Upper lobe of left lung (tissue), 6 donors: ENCODE data around the gene ACVRL1. TPM values are rescaled to one million over a fixed set of nuclear protein-coding genes. Genes with fewer than 3 reads are reported as not detected.

Source experiments
- ATAC-seq, 2 donors: fragments of 200-7000 bp; cut with Tn5 transposase; one replicate each; pipeline ENCODE4 v1.9.1; 2022; ENCODE audit warnings: mild to moderate bottlenecking in 2 of 2, moderate library complexity in 2 of 2; ENCODE audit not compliant: low FRiP score in 2 of 2
- DNase-seq, 2 donors: peaks; one replicate each; pipeline ENCODE4 v3.0.0-alpha.2; 2019 to 2020
- H3K27ac ChIP-seq, 4 donors: fragments of 200-600 bp; sonication (generic); one replicate each; pipeline ENCODE4 v1.5.1; 2016 to 2019
- H3K27me3 ChIP-seq, 4 donors: fragments of 200-600 bp; sonication (generic); one replicate each; pipeline ENCODE4 v1.5.1; 2017 to 2019
- H3K36me3 ChIP-seq, 4 donors: fragments of 200-600 bp; sonication (generic); one replicate each; pipeline ENCODE4 v1.5.1; 2016 to 2019
- H3K4me1 ChIP-seq, 4 donors: fragments of 200-600 bp; sonication (generic); one replicate each; pipeline ENCODE4 v1.5.1; 2018 to 2019
- H3K4me3 ChIP-seq, 4 donors: fragments of 200-600 bp; sonication (generic); one replicate each; pipeline ENCODE4 v1.5.1; 2017 to 2019; ENCODE audit warnings: mild to moderate bottlenecking in 2 of 4, moderate library complexity in 1 of 4
- H3K9me3 ChIP-seq, 4 donors: fragments of 200-600 bp; sonication (generic); one replicate each; pipeline ENCODE4 v1.5.1; 2018 to 2019
- EP300 ChIP-seq, 4 donors: sonication (generic); formaldehyde crosslinking; IDR thresholded peaks; one replicate each; pipeline ENCODE4 v1.5.1; 2017; ENCODE audit warnings: antibody characterized with exemption in 4 of 4, control low read depth in 2 of 4
- POLR2A ChIP-seq, 4 donors: fragments of 450-650 bp; IDR thresholded peaks; one replicate each; pipeline ENCODE4 v1.5.1; 2016 to 2017; ENCODE audit warnings: antibody characterized with exemption in 4 of 4, mild to moderate bottlenecking in 2 of 4
- POLR2AphosphoS5 ChIP-seq, 2 donors: sonication (generic); formaldehyde crosslinking; IDR thresholded peaks; one replicate each; pipeline ENCODE4 v1.5.1; 2017; ENCODE audit warnings: antibody characterized with exemption in 2 of 2
- WGBS, 2 donors: methylation state at CpG; one replicate each; pipeline ENCODE4 v1.1.5; 2017 to 2018; 5-methylcytosine and 5-hydroxymethylcytosine counted together
- total RNA-seq, 6 donors: library from RNA; depleted of rRNA in 4 of 6; stranded (reverse); fragments of >200 nt in 4 of 6; gene quantifications; one replicate each; pipeline versions ENCODE4 v1.1.0 to v1.2.1, GENCODE V29; 2016 to 2021
- TF ChIP-seq, protein P1 (sequence below), 6 experiments: fragments of 450-650 bp in 4 of 6; fragments of 200-600 bp in 2 of 6; sonication (generic) in 2 of 6; IDR thresholded peaks; one replicate each; pipeline ENCODE4 v1.5.1; 2016 to 2019; ENCODE audit warnings: antibody characterized with exemption in 6 of 6
- donor health status: DM: no; HTN: no; CAD: no; lungs with moderate emphysema.
- donor health status: DM: no; HTN: yes; CAD: no; lungs with severe emphysema.

The ACVRL1 gene
- total RNA-seq, 6 donors from 2014 or later, result 62.9 to 265 (median 180) TPM

DNA sequence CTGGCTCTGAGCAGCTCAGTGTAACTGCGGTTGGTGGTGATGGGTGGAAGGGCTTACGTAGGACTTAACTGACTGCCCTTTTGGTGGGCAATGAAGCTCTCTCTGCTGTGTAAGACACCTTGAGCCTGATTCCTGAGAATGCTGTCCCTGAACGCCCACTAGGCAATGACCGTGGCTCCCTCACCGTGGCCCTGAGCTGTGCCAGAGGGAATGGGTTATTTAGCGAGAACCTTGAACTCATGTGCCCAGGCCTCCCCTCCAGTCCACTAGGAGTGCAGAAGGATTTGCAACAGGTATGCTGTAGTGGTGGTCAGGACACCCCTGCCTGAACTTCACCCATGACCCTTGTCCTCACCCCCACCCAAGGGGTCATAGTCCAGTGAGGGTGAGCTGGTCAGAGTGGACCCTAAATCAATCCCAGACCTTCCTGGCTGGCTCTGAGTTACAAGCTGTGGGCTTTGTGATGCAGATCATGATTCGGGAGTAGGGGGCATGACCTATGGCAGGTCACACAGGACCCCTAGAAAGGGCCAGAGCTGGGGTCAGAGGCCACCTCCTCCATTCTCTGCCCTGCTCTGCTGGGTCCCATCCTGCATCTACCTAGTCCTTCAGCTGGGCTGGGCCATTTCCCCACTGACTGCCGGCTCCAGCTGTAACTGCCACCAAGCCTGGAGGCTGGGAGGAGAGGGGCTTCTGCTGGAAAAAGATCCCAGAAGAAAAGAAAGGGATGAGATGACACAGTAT is 33.9 kb upstream of the ACVRL1 start:
- Histone ChIP-seq H3K4me3 (no peak overlapping the region), H3K27me3 (peaks cover 0 to 11% (median 5%) of the 10 kb centered on the region in 4 donors), H3K4me1 (peaks cover 14 to 23% (median 17%) of the 10 kb centered on the region in 4 donors), H3K9me3 (no peaks in the 10 kb centered on the region), H3K27ac (no peak overlapping the region), H3K36me3 (no peaks in the 10 kb centered on the region)
- no peak for TF ChIP-seq POLR2A (IDR thresholded peaks at IDR 0.05)
- TF ChIP-seq, protein P1, sequence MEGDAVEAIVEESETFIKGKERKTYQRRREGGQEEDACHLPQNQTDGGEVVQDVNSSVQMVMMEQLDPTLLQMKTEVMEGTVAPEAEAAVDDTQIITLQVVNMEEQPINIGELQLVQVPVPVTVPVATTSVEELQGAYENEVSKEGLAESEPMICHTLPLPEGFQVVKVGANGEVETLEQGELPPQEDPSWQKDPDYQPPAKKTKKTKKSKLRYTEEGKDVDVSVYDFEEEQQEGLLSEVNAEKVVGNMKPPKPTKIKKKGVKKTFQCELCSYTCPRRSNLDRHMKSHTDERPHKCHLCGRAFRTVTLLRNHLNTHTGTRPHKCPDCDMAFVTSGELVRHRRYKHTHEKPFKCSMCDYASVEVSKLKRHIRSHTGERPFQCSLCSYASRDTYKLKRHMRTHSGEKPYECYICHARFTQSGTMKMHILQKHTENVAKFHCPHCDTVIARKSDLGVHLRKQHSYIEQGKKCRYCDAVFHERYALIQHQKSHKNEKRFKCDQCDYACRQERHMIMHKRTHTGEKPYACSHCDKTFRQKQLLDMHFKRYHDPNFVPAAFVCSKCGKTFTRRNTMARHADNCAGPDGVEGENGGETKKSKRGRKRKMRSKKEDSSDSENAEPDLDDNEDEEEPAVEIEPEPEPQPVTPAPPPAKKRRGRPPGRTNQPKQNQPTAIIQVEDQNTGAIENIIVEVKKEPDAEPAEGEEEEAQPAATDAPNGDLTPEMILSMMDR (IDR thresholded peaks at IDR 0.05), result no peak
- TF ChIP-seq EP300 (IDR thresholded peaks at IDR 0.05), result no peak
- no peak for TF ChIP-seq POLR2AphosphoS5 (IDR thresholded peaks at IDR 0.05)
- 62 to 84% methylated on average over 4 to 8 of the region's 8 CpGs for WGBS, 2 donors
- no peak for ATAC-seq
- DNase-seq, result no peak

DNA sequence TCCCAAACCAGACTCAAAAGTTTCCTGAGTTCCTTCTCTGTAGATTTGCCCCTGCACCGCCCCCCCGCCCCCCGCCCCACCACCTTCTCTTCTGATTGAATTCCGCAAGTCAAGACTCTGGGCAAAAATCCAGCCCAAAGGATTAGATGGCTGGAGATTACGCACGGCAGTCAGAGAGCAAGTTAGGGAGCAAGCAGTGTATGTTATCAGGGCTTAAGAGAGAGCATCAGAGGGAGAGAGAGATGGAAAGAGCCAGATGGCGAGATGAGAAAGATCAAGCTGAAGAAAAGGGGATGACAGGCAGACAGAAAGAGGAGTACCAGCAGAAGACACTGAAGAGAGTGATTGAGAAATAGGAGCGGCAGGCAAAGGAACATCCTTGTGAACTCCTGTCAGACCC is 33.3 kb upstream of the ACVRL1 start:
- TF ChIP-seq POLR2A (IDR thresholded peaks at IDR 0.05) (no peak), EP300 (IDR thresholded peaks at IDR 0.05) (no peak), POLR2AphosphoS5 (IDR thresholded peaks at IDR 0.05) (no peak)
- TF ChIP-seq, protein P1 (IDR thresholded peaks at IDR 0.05), result no peak
- H3K27ac ChIP-seq, result no peak overlapping the region
- DNase-seq, result no peak
- 28 to 38% methylated on average over 8 of the region's 8 CpGs for WGBS, 2 donors
- no peaks in the 10 kb centered on the region for H3K9me3 ChIP-seq
- H3K4me1 ChIP-seq, result peaks cover 8 to 19% (median 12%) of the 10 kb centered on the region in 4 donors
- no peak for ATAC-seq
- H3K36me3 ChIP-seq, result no peaks in the 10 kb centered on the region
- peaks cover 0 to 7% (median 2%) of the 10 kb centered on the region in 4 donors for H3K27me3 ChIP-seq
- H3K4me3 ChIP-seq, result no peak overlapping the region

DNA sequence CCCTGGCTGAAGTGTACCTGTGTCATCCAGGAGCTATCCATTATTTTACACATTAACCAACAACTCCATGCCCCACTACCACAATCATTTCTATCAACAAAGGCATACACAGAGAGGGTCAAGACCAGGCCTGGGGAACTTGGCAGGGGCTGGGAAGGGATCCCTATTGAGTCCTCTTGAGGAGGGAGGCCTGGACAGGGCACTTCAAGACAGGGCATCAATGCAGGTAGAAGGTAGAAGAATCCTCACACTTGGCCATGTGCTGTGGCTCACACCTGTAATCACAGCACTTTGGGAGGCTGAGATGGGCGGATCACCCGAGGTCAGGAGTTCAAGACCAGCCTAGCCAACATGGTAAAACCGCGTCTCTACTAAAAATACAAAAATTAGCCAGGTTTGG is 32.8 kb upstream of the ACVRL1 start:
- H3K27ac ChIP-seq, result no peak overlapping the region
- 89 to 94% methylated on average over 4 of the region's 4 CpGs for WGBS, 2 donors
- H3K9me3 ChIP-seq, result no peaks in the 10 kb centered on the region
- no peak overlapping the region for H3K4me3 ChIP-seq
- peaks cover 0 to 2% (median 0%) of the 10 kb centered on the region in 4 donors for H3K27me3 ChIP-seq
- TF ChIP-seq POLR2AphosphoS5 (IDR thresholded peaks at IDR 0.05) (no peak), POLR2A (IDR thresholded peaks at IDR 0.05) (no peak)
- TF ChIP-seq, protein P1 (IDR thresholded peaks at IDR 0.05), result no peak
- no peak for ATAC-seq
- no peaks in the 10 kb centered on the region for H3K36me3 ChIP-seq
- H3K4me1 ChIP-seq, result peaks cover 3 to 14% (median 7%) of the 10 kb centered on the region in 4 donors
- DNase-seq, result no peak

DNA sequence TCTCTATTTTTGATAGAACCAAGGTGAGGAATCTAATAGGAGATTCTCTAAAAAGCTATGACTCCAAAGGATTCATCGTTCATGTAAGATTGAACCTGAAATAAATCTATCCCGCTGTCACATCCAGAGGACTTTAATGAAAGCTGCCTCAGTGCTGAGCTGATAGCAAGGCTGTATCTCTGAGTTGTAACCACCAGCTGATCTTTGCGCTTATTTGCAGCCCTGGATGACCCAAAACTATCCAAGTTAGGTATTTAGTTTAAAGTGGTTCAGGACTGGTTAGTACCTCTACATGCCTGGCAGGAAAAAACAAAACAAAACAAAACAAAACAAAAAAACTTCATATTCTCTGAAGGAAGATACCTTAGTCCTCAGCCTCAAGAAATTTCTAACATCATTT is 28.2 kb upstream of the ACVRL1 start:
- ATAC-seq (no peak), DNase-seq (no peak)
- WGBS, 2 donors, result 93 to 95% methylated on average over 3 of the region's 3 CpGs
- Histone ChIP-seq H3K4me3 (no peak overlapping the region), H3K27me3 (no peaks in the 10 kb centered on the region), H3K9me3 (no peaks in the 10 kb centered on the region), H3K36me3 (no peaks in the 10 kb centered on the region), H3K4me1 (no peaks in the 10 kb centered on the region), H3K27ac (no peak overlapping the region)
- no peak for TF ChIP-seq POLR2A (IDR thresholded peaks at IDR 0.05)

DNA sequence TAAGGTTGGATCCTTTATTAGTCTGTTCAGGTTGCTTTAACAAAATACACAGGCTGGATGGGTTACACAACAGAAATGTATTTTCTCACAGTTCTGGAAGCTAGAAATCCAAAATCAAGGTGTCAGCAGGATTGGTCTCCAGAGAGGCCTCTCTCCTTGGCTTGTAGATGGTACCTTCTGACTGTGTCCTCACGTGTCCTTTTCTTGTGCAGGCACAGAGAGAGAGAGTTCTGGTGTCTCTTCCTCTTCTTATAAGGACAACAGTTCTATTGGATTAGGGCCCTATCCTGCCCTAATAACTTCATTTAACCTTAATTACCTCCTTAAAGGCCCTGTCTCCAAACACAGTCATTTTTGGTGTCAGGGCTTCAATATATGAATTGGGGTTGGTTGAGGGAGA is 24.0 kb upstream of the ACVRL1 start:
- no peaks in the 10 kb centered on the region for H3K36me3 ChIP-seq
- H3K4me3 ChIP-seq, result no peak overlapping the region
- TF ChIP-seq EP300 (IDR thresholded peaks at IDR 0.05), result no peak
- no peak for TF ChIP-seq POLR2A (IDR thresholded peaks at IDR 0.05)
- TF ChIP-seq POLR2AphosphoS5 (IDR thresholded peaks at IDR 0.05), result no peak
- TF ChIP-seq, protein P1 (IDR thresholded peaks at IDR 0.05), result no peak
- H3K27me3 ChIP-seq, result no peaks in the 10 kb centered on the region
- ATAC-seq (no peak), DNase-seq (no peak)
- 67 to 95% methylated on average over 1 of the region's 1 CpG for WGBS, 2 donors
- no peaks in the 10 kb centered on the region for H3K9me3 ChIP-seq
- H3K27ac ChIP-seq, result no peak overlapping the region
- peaks cover 9 to 16% (median 15%) of the 10 kb centered on the region in 4 donors for H3K4me1 ChIP-seq
